ENCODE results near the gene ACAD9. TPM values are rescaled to one million over a fixed set of nuclear protein-coding genes. Genes with fewer than 3 reads are reported as not detected.

Gene ACAD9
- total and polyA plus RNA-seq, 9 of the 15 experiments (the other 6 are each of a cell fraction or from before 2014, with no cell fraction given), result 10.2 to 32.6 (median 22.8) TPM

DNA sequence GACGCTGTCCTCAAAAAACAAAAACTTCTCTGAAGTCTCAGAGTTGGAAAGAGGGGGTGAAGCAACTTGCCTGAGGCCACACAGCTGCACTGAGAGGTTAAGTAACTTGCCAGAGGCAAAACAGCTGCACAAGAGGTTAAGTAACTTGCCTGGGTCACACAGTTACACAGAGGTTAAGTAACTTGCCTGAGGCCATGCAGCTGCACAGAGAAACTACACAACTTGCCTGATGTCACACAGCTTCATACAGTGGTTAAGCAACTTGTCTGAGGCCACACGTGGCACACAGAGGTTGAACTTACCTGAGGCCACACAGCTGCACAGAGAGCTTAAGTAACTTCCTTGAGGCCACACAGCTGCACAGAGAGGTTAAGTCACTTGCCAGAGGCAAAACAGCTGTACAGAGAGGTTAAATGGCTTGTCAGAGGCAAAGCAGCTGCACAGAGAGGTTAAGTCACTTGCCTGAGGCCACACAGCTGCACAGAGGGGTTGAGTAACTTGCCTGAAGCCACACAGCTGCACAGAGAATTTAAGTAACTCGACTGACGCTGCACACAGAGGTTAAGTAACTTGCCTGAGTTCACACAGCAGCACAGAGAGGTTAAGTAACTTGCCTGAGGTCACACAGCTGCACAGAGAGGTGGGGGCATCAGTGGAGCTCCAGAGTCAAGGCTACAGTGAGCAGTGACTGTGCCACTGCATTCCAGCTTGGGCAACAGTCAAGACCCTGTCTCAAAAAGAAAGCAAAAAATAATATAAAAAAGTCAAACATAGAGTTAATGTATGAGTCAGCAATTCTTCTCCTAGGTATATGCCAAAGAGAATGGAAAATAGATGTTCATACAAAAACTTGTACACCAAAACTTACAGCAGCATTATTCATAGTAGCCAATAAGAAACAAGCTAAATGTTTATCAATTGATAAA lies 12.0 kb upstream of the ACAD9 start (continued):
- TF ChIP-seq, protein P1, sequence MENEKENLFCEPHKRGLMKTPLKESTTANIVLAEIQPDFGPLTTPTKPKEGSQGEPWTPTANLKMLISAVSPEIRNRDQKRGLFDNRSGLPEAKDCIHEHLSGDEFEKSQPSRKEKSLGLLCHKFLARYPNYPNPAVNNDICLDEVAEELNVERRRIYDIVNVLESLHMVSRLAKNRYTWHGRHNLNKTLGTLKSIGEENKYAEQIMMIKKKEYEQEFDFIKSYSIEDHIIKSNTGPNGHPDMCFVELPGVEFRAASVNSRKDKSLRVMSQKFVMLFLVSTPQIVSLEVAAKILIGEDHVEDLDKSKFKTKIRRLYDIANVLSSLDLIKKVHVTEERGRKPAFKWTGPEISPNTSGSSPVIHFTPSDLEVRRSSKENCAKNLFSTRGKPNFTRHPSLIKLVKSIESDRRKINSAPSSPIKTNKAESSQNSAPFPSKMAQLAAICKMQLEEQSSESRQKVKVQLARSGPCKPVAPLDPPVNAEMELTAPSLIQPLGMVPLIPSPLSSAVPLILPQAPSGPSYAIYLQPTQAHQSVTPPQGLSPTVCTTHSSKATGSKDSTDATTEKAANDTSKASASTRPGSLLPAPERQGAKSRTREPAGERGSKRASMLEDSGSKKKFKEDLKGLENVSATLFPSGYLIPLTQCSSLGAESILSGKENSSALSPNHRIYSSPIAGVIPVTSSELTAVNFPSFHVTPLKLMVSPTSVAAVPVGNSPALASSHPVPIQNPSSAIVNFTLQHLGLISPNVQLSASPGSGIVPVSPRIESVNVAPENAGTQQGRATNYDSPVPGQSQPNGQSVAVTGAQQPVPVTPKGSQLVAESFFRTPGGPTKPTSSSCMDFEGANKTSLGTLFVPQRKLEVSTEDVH (IDR thresholded peaks at IDR 0.05; ENCODE audit: low read depth, partially characterized antibody), result no peak
- TF ChIP-seq, protein P2, sequence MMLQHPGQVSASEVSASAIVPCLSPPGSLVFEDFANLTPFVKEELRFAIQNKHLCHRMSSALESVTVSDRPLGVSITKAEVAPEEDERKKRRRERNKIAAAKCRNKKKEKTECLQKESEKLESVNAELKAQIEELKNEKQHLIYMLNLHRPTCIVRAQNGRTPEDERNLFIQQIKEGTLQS (IDR thresholded peaks at IDR 0.05), result no peak
- TF ChIP-seq, protein P2 (CRISPR knock-in tag; conservative IDR thresholded peaks at IDR 0.05), result no peak
- TF ChIP-seq GABPA (tag; conservative IDR thresholded peaks at IDR 0.05; ENCODE audit: low read depth) (no peak), ZNF512 (tag; IDR thresholded peaks at IDR 0.05) (no peak), FOS (IDR thresholded peaks at IDR 0.05; ENCODE audit: extremely low read depth, insufficient read length) (no peak), THAP7 (CRISPR knock-in tag; IDR thresholded peaks at IDR 0.05) (no peak), KHSRP (IDR thresholded peaks at IDR 0.05) (no peak), NCOA2 (IDR thresholded peaks at IDR 0.05; ENCODE audit: partially characterized antibody in 2 of 2) (no peak), SMC3 (conservative IDR thresholded peaks at IDR 0.05; ENCODE audit: insufficient read depth, low read depth, low read length) (no peak), RBBP5 (IDR thresholded peaks at IDR 0.05; ENCODE audit: borderline replicate concordance, insufficient read depth, low read length, poor library complexity, severe bottlenecking) (no peak), ILK (tag; IDR thresholded peaks at IDR 0.05; ENCODE audit: borderline replicate concordance, low read depth) (no peak), ETV6 (IDR thresholded peaks at IDR 0.05; ENCODE audit: borderline replicate concordance in 1 of 2, low read depth in 2 of 2, low read length in 1 of 2) (no peak), ETV6 (CRISPR knock-in tag; IDR thresholded peaks at IDR 0.05; ENCODE audit: borderline replicate concordance) (no peak), RFX7 (CRISPR knock-in tag; IDR thresholded peaks at IDR 0.05) (no peak), NBN (IDR thresholded peaks at IDR 0.05; ENCODE audit: low read depth) (peak; percentile 44; the same call in 1 of the 2 replicates), ZNF232 (CRISPR knock-in tag; IDR thresholded peaks at IDR 0.05) (no peak), NFE2L1 (tag; IDR thresholded peaks at IDR 0.05; ENCODE audit: borderline replicate concordance, low read depth) (peak; percentile 50), ARID1B (IDR thresholded peaks at IDR 0.05) (0 out of 2 replicates have a peak, but pooled peaks have one; percentile 17), ZNF253 (CRISPR knock-in tag; conservative IDR thresholded peaks at IDR 0.05) (no peak)
